Ovary (tissue), 3 donors: Measurements from ENCODE around the gene CRYBG2.

Experiments used
- EP300 ChIP-seq: sonication (generic); formaldehyde crosslinking; IDR thresholded peaks from one replicate; pipeline ENCODE4 v1.6.1; 2017; ENCODE audit warnings: antibody characterized with exemption
- POLR2A ChIP-seq: fragments of 450-650 bp; IDR thresholded peaks from one replicate; pipeline ENCODE4 v1.6.1; 2017; ENCODE audit warnings: antibody characterized with exemption, mild to moderate bottlenecking, moderate library complexity
- TF ChIP-seq, protein P1 (sequence below), 3 donors: fragments of 450-650 bp in 2 of 3; fragments of 200-600 bp in 1 of 3; IDR thresholded peaks; one replicate each; pipeline versions ENCODE4 v1.5.1 to v1.8.0; 2016 to 2022; ENCODE audit warnings: antibody characterized with exemption in 3 of 3, mild to moderate bottlenecking in 1 of 3
- donor health status: DM: no; HTN: no; CAD: no.

DNA sequence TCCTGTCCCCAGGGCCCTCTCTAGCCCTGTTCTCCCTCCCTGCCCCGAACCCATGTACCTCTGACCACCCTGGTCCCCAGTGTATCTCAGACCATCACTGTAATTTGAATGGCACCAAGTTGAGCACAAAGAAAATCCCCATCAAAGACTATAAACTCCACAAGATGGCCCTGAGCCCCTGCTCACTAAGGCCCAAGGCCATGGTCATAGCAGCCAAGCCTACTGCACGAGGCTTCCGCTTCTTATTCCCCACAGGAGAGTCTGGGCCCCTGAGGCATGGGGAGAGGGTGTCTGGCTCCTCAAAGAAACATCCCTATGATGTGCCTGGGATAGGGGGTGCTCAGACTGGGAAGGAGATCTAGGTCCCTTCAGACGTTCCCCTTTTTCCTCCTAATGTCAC, 14.1 kb upstream of the CRYBG2 start:
- TF ChIP-seq POLR2A = no peak
- TF ChIP-seq EP300 = no peak
- TF ChIP-seq, protein P1, sequence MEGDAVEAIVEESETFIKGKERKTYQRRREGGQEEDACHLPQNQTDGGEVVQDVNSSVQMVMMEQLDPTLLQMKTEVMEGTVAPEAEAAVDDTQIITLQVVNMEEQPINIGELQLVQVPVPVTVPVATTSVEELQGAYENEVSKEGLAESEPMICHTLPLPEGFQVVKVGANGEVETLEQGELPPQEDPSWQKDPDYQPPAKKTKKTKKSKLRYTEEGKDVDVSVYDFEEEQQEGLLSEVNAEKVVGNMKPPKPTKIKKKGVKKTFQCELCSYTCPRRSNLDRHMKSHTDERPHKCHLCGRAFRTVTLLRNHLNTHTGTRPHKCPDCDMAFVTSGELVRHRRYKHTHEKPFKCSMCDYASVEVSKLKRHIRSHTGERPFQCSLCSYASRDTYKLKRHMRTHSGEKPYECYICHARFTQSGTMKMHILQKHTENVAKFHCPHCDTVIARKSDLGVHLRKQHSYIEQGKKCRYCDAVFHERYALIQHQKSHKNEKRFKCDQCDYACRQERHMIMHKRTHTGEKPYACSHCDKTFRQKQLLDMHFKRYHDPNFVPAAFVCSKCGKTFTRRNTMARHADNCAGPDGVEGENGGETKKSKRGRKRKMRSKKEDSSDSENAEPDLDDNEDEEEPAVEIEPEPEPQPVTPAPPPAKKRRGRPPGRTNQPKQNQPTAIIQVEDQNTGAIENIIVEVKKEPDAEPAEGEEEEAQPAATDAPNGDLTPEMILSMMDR (IDR thresholded peaks at IDR 0.05) = no peak
